Measurements from ENCODE around the gene IRAK1.

GRCh38 chrX:154068560-154068959 lies 48.9 kb upstream of the IRAK1 start:
- TF ChIP-seq CTCF (IDR thresholded peaks at IDR 0.05), result no peak
- TF ChIP-seq POLR2A (IDR thresholded peaks at IDR 0.05), result no peak
- TF ChIP-seq POLR2AphosphoS5 (IDR thresholded peaks at IDR 0.05), result no peak
- no peak for TF ChIP-seq EP300 (IDR thresholded peaks at IDR 0.05; ENCODE audit: low read depth)
